OCI-LY1 (cell line): ENCODE measurements around the gene PPP2R3B.

Source experiments
- EZH2 ChIP-seq: fragments of 200-600 bp; sonication (generic), shearing (Covaris generic); IDR thresholded peaks from 2 replicates; pipeline ENCODE4 v1.8.0; 2017; ENCODE audit warnings: borderline replicate concordance, mixed run types, mild to moderate bottlenecking, antibody characterized with exemption, low read length, moderate library complexity, mixed read lengths
- TF ChIP-seq, protein P1 (sequence below): fragments of 200-600 bp; sonication (generic), shearing (Covaris generic); IDR thresholded peaks from 2 replicates; pipeline ENCODE4 v1.5.1; 2017; ENCODE audit warnings: mild to moderate bottlenecking, antibody characterized with exemption, low read length, moderate library complexity, mixed read lengths

DNA sequence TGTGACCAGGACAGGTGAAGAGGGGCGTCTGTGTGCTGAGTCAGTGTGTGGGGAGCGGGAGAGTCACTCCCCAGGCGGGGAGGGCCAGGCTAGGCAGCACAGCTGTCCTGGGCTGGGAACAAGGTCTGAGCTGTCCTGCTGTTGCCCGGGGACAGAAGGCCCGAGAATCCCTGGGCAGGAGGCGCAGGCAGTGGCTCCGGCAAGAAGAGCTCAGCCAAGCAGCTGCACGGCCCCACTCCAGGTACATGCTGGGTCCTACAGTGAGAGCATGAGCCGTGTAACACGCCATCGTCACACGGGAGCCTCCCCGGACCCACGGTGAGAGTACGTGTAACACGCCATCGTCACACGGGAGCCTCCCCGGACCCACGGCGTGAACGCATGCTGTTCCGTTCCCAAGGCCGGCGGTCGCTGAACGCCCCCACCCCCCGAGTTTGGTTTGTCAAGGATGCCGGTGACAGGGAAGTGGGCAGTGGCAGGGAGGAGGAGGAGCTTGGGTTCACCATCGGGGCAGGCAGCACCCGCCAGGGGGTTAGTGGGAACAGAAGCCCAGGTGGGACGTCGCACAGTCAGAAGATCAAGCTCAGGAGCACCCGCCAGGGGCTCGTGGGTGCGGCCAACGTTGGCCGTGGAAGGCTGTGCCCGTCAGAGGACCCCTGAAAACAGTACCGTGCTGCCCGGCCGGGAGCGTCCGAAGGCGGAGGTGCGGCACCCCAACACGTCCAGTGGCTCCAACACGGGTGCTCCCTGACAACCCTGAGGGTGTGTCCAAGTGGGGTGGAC lies 15.6 kb downstream of the PPP2R3B start:
- TF ChIP-seq, protein P1, sequence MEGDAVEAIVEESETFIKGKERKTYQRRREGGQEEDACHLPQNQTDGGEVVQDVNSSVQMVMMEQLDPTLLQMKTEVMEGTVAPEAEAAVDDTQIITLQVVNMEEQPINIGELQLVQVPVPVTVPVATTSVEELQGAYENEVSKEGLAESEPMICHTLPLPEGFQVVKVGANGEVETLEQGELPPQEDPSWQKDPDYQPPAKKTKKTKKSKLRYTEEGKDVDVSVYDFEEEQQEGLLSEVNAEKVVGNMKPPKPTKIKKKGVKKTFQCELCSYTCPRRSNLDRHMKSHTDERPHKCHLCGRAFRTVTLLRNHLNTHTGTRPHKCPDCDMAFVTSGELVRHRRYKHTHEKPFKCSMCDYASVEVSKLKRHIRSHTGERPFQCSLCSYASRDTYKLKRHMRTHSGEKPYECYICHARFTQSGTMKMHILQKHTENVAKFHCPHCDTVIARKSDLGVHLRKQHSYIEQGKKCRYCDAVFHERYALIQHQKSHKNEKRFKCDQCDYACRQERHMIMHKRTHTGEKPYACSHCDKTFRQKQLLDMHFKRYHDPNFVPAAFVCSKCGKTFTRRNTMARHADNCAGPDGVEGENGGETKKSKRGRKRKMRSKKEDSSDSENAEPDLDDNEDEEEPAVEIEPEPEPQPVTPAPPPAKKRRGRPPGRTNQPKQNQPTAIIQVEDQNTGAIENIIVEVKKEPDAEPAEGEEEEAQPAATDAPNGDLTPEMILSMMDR, result no peak
- no peak for TF ChIP-seq EZH2
